SJSA1 (cell line): ENCODE data around the gene TAS2R46. TPM values are rescaled to one million over a fixed set of nuclear protein-coding genes. Genes with fewer than 3 reads are reported as not detected.

Experiments
- DNase-seq, 2 experiments: peaks; one replicate each; pipeline ENCODE4 v3.0.0-alpha.2; 2015 to 2020; ENCODE audit warnings: low spot score in 2 of 2, low read depth in 1 of 2
- H3K27ac ChIP-seq: fragments of 250-450 bp; sonication (Bioruptor Pico); 2 replicates; pipeline ENCODE4 v1.5.1; 2020; ENCODE audit warnings: mild to moderate bottlenecking, moderate library complexity
- H3K27me3 ChIP-seq: fragments of 250-450 bp; sonication (Bioruptor Pico); replicated peaks from 2 replicates; pipeline ENCODE4 v1.5.1; 2020; ENCODE audit warnings: mild to moderate bottlenecking, moderate library complexity
- H3K36me3 ChIP-seq: fragments of 250-450 bp; sonication (Bioruptor Pico); 2 replicates; pipeline ENCODE4 v1.5.1; 2020; ENCODE audit warnings: mild to moderate bottlenecking
- H3K4me1 ChIP-seq: fragments of 250-450 bp; sonication (Bioruptor Pico); replicated peaks from 2 replicates; pipeline ENCODE4 v1.6.1; 2021; ENCODE audit warnings: mild to moderate bottlenecking
- H3K4me3 ChIP-seq: fragments of 250-450 bp; sonication (Bioruptor Pico); 2 replicates; pipeline ENCODE4 v1.5.1; 2020; ENCODE audit warnings: mild to moderate bottlenecking
- H3K9me3 ChIP-seq: fragments of 250-450 bp; sonication (Bioruptor Pico); replicated peaks from 2 replicates; pipeline ENCODE4 v1.5.1; 2020; ENCODE audit warnings: mild to moderate bottlenecking
- total RNA-seq: library from RNA; depleted of rRNA; stranded (reverse); fragments of >200 nt; shearing (Covaris generic); gene quantifications from 2 replicates; pipeline ENCODE4 v1.2.3, GENCODE V29; 2014; rRNA removed

The TAS2R46 gene
- total RNA-seq, 1 experiment from 2014 or later: 0.89 TPM

DNA sequence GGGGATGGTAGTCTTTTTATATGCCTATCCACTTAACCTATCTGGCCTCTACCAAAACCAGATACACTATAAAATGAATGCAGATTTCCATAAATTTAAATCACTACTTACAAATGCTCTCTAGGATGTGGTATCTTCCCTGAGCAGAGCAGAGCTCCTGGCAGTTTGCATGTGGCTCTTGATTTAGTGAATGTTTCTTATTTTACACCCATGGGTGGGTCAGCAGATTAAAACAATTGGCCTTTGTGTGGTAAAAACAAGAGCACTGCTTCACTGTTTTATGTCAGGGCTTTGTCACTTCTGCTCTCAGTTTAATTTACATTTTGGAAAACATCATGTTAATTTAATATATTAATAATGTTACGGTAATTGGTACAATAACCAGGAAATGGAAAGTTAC lies 45.2 kb downstream of the TAS2R46 start:
- no peak overlapping the region for H3K4me3 ChIP-seq

DNA sequence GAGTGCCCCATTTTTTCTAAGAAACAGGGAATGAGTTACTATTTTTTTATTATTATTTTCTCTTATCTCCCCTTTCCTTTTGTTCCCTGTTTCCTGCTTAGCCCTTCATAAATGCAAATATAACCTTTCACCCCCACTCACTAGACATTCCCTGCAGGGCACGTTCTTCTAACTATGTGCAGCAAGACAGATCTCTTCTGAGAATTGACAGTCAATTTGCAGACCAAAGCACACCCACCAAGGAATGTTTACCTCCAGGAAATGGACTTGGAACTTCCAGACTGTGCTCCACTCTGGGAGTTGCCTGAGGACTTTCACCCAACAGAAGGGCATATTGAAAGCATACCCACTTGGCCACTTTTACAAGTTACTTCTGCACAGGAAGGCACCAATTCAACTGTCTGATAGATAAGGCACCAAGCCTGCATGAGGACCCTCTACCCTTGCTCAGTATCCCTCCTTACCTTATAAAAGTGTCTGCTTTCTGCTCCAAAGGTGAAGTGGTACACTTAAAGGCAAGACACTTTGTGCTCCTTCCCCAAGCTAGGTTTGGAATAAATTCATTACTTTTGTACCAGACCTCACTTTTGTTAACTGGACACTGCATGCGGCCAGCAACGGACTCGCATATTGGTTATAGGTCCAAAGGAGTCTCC lies 46.2 kb downstream of the TAS2R46 start:
- H3K4me1 ChIP-seq: no peaks in the 10 kb centered on the region
- no peak for DNase-seq
- no peak overlapping the region for H3K27ac ChIP-seq
- no peaks in the 10 kb centered on the region for H3K27me3 ChIP-seq
- H3K36me3 ChIP-seq: 0 out of 2 replicates have a peak, but pooled peaks cover 3% of the 10 kb centered on the region
- no peaks in the 10 kb centered on the region for H3K9me3 ChIP-seq
- H3K4me3 ChIP-seq: no peak overlapping the region

More for the DNA sequence above, 45.2 kb downstream of the TAS2R46 start:
- Histone ChIP-seq H3K9me3 (no peaks in the 10 kb centered on the region), H3K4me1 (no peaks in the 10 kb centered on the region), H3K27ac (no peak overlapping the region), H3K27me3 (no peaks in the 10 kb centered on the region), H3K36me3 (0 out of 2 replicates have a peak, but pooled peaks cover 3% of the 10 kb centered on the region)
- DNase-seq: no peak

- Histone ChIP-seq H3K4me3 (no peak overlapping the region), H3K9me3 (no peaks in the 10 kb centered on the region), H3K4me1 (no peaks in the 10 kb centered on the region), H3K27ac (no peak overlapping the region), H3K36me3 (0 out of 2 replicates have a peak, but pooled peaks cover 3% of the 10 kb centered on the region), H3K27me3 (no peaks in the 10 kb centered on the region)
- DNase-seq: no peak
These were observed 47.9 kb downstream of the TAS2R46 start for GRCh38 chr12:11014234-11014633.

Other genes starting within 250 kb of the TAS2R46 start
- 0.53 TPM in 1 of 2 replicates, not detected in the other for gene TAS2R10, start 235.9 kb downstream of the TAS2R46 start, total RNA-seq
- 1.6 TPM in 1 of 2 replicates, not detected in the other for gene PRR4, start 212.8 kb downstream of the TAS2R46 start, total RNA-seq
- gene PRH1, start 178.0 kb downstream of the TAS2R46 start, total RNA-seq: 6.9 and 9.4 TPM in 2 replicates
- gene TAS2R13, start 152.7 kb downstream of the TAS2R46 start, total RNA-seq: 0.13 and 1.2 TPM in 2 replicates
- gene PRH2, start 133.1 kb downstream of the TAS2R46 start, total RNA-seq: not detected in 2 replicates
- gene TAS2R14, start 123.0 kb downstream of the TAS2R46 start, total RNA-seq: 1.3 and 2.9 TPM in 2 replicates
- 0.84 TPM in 1 of 2 replicates, not detected in the other for gene TAS2R50, start 75.4 kb downstream of the TAS2R46 start, total RNA-seq
- 1.1 TPM in 1 of 2 replicates, not detected in the other for gene TAS2R20, start 64.0 kb downstream of the TAS2R46 start, total RNA-seq
- gene TAS2R19, start 39.7 kb downstream of the TAS2R46 start, total RNA-seq: 0.34 and 1.9 TPM in 2 replicates
- gene TAS2R31, start 30.9 kb downstream of the TAS2R46 start, total RNA-seq: 1.5 TPM in 1 of 2 replicates, not detected in the other
- gene TAS2R43, start 30.0 kb upstream of the TAS2R46 start, total RNA-seq: 0.29 TPM in 1 of 2 replicates, not detected in the other
- 1.6 and 1.8 TPM in 2 replicates for gene TAS2R30, start 72.3 kb upstream of the TAS2R46 start, total RNA-seq
- gene SMIM10L1, start 108.9 kb upstream of the TAS2R46 start, total RNA-seq: 11.3 and 13.2 TPM in 2 replicates
- gene TAS2R42, start 124.6 kb upstream of the TAS2R46 start, total RNA-seq: not detected in 2 replicates
- gene PRB3, start 207.4 kb upstream of the TAS2R46 start, total RNA-seq: not detected in 2 replicates
- not detected in 2 replicates for gene PRB4, start 248.1 kb upstream of the TAS2R46 start, total RNA-seq